HUES64 (cell line): ENCODE data around the gene EPRS1.

Experiments used
- H3K27ac ChIP-seq: 2 replicates; pipeline ENCODE4 v1.7.0; 2013; ENCODE audit warnings: low read depth, low read length, inconsistent platforms
- H3K27me3 ChIP-seq: 2 replicates; pipeline ENCODE4 v1.6.1; 2013; ENCODE audit warnings: mild to moderate bottlenecking, low read length; ENCODE audit not compliant: insufficient read depth
- H3K36me3 ChIP-seq: 2 replicates; pipeline ENCODE4 v1.6.1; 2013; ENCODE audit warnings: mild to moderate bottlenecking, low read length; ENCODE audit not compliant: insufficient read depth
- H3K4me1 ChIP-seq: 2 replicates; pipeline ENCODE4 v1.6.1; 2013; ENCODE audit warnings: mild to moderate bottlenecking, low read length, moderate library complexity; ENCODE audit not compliant: insufficient read depth
- H3K4me3 ChIP-seq: 2 replicates; pipeline ENCODE4 v1.5.1; 2013; ENCODE audit warnings: mild to moderate bottlenecking, low read length, moderate library complexity
- H3K9ac ChIP-seq: 2 replicates; pipeline ENCODE4 v1.6.1; 2013; ENCODE audit warnings: mild to moderate bottlenecking, low read depth, low read length
- H3K9me3 ChIP-seq: 2 replicates; pipeline ENCODE4 v1.6.1; 2013; ENCODE audit warnings: low read depth, low read length; ENCODE audit not compliant: insufficient read depth
- WGBS: fragments of 150-250, 120-280 bp; methylation state at CpG from one replicate; pipeline ENCODE4 v1.1.7; 2013; ENCODE audit warnings: missing lambda C conversion rate; 5-methylcytosine and 5-hydroxymethylcytosine counted together

Gene EPRS1

DNA sequence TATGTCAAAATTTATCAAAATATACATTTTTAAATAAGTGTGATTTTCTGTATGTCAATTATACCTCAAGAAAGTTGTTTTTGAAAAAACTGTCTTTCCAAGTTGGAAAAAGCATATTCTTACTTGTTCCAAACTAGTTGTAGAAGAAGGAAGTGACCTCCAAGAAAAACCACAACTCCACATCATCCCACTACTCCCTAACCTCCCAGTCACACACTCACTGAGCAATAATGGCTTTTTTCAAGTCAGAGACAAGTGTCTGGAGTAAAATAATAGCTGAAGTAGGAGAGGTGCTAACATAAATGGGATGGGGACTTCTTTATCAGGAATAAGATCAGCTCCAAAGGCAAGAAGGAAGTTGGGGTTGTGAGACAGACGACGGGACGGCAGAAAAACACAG is 13.4 kb downstream of the EPRS1 start:
- 95% methylated on average over 3 of the region's 3 CpGs for WGBS
- no peaks in the 10 kb centered on the region for H3K4me1 ChIP-seq
- H3K9ac ChIP-seq: no peak overlapping the region
- H3K36me3 ChIP-seq: peaks cover 72% of the 10 kb centered on the region
- H3K27me3 ChIP-seq: no peaks in the 10 kb centered on the region
- H3K27ac ChIP-seq: no peak overlapping the region
- H3K4me3 ChIP-seq: no peak overlapping the region
- no peaks in the 10 kb centered on the region for H3K9me3 ChIP-seq

DNA sequence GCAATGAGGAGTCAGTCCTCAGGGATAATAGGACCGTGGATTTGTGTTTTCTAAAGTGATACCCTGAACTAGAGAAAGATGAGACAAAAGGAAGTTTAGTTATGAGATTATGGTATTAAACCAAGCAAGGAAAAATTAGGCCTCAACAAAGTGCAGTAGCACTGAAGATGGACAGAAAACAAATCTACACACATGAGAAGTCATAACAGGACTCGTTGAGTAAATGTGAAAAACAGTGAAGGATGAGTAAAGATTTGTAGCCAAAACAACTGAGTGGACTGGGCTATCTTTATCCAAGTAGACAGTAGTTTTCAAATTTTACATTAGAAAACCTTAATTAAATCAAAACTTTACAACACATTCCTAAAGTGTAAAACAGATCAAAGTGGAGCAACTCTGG is 15.0 kb downstream of the EPRS1 start:
- 96% methylated on average over 2 of the region's 2 CpGs for WGBS
- Histone ChIP-seq H3K27me3 (no peaks in the 10 kb centered on the region), H3K4me3 (no peak overlapping the region), H3K4me1 (no peaks in the 10 kb centered on the region), H3K36me3 (peaks cover 76% of the 10 kb centered on the region), H3K9me3 (no peaks in the 10 kb centered on the region), H3K27ac (no peak overlapping the region), H3K9ac (no peak overlapping the region)

DNA sequence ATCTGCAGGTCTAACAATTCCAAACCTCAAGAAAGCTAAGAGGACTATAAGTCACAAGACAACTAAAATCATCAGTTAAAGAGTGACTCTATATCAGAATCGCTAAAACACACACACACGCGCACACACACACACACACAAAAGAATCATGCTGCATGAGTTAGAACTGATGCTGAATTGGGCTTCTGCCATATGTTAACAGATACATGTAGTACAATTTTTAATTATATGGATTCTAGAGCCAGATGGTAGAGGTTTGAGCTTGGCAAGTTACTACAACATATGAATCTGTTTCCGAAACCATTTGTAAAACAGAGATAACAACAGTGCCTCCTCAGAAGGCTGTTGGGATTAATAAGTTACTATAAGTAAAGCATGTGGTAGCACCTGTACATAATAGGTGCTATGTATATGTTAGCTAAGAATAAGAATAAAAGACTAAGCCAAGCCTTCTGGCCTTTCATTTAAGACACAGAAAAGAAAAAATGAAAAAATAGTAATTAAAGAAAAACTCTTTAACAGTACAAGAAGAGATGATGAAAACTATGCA is 17.9 kb downstream of the EPRS1 start:
- Histone ChIP-seq H3K4me3 (no peak overlapping the region), H3K9ac (no peak overlapping the region), H3K36me3 (peaks cover 87% of the 10 kb centered on the region), H3K4me1 (no peaks in the 10 kb centered on the region), H3K27ac (no peak overlapping the region), H3K27me3 (no peaks in the 10 kb centered on the region), H3K9me3 (no peaks in the 10 kb centered on the region)
- WGBS: 95% methylated on average over 4 of the region's 4 CpGs

DNA sequence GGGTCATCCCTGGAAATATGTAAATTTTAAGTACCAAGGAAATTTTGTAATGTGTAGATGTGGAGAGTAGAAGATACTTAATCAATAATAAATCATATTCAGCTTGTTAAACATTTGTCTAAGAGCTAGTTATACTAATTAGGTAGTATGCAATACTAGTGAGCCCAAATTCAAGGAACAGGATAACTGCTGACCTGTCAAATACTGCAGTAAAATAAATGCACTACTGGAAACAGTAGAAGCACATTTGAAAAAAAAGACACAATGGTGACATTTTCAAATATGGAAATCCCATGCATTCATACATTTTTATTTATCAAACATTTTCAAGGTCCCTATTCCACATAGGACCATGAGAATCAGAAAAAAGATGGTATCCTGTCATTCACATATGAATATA is 27.2 kb downstream of the EPRS1 start:
- Histone ChIP-seq H3K4me1 (no peaks in the 10 kb centered on the region), H3K9me3 (no peaks in the 10 kb centered on the region), H3K4me3 (no peak overlapping the region), H3K9ac (no peak overlapping the region), H3K27ac (no peak overlapping the region), H3K27me3 (no peaks in the 10 kb centered on the region), H3K36me3 (peaks cover 91% of the 10 kb centered on the region)

DNA sequence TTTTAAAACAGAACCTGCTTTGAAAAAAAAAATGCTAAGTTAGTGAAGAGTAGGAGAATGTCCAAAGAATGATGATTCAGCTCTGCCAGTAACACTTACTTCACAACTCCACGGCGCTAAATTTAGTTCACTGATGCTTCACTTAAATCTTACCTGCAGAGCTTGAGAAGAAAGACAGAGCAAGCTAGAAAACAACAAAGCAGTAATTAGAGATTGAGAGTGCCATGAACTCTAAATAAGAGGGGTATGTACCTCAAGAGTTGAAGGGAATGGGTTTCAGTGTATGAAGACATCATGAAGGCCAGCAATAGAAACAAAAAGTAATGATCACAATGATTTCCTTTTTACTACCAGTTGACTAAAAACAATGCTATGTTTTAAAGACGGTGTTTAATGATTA is 32.8 kb downstream of the EPRS1 start:
- no peaks in the 10 kb centered on the region for H3K9me3 ChIP-seq
- H3K4me1 ChIP-seq: no peaks in the 10 kb centered on the region
- H3K9ac ChIP-seq: no peak overlapping the region
- no peak overlapping the region for H3K4me3 ChIP-seq
- no peaks in the 10 kb centered on the region for H3K27me3 ChIP-seq
- peaks cover 91% of the 10 kb centered on the region for H3K36me3 ChIP-seq
- H3K27ac ChIP-seq: no peak overlapping the region
- whole genome bisulfite sequencing: 95% methylated on average over 2 of the region's 3 CpGs

DNA sequence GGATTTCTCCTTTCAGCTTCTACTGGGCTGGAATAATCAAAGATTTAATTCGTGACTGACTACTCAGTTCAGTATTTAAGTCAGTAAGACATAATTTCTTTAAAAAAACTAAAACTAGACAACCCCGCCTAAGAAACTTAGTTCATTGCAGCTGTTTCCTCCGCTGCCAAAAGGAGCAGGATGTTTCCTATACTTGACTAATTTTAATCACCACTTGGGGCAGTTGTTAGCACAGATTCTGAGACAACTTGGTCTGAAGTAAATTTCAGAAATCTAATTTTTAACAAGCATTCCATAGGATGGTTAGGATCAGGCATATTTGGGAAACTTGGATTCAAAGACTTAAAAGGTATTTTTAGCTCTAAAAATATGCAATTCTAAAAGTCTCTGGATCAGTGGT is 34.0 kb downstream of the EPRS1 start:
- no peak overlapping the region for H3K27ac ChIP-seq
- WGBS: 73% methylated on average over 3 of the region's 3 CpGs
- no peak overlapping the region for H3K4me3 ChIP-seq
- H3K9me3 ChIP-seq: no peaks in the 10 kb centered on the region
- H3K36me3 ChIP-seq: peaks cover 89% of the 10 kb centered on the region
- H3K9ac ChIP-seq: no peak overlapping the region
- H3K4me1 ChIP-seq: no peaks in the 10 kb centered on the region
- H3K27me3 ChIP-seq: no peaks in the 10 kb centered on the region

DNA sequence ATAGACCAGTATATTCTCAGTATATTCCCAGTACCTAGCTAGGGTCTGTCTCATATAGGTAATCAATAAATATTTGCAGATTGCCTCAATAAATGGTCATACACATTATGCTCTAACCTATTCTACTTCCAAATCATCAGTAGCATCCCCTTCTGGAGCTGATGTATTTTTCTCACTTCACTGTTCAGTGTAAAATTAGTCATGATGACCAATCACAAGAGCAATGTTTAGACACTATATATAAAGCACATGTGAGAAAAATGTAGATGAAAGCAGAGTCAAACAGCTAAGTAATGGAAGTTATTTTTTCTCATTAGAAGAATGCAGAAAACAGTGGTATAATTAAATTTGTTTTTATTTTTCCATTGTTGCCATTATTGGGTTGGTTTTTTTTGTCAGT is 34.7 kb downstream of the EPRS1 start:
- no peaks in the 10 kb centered on the region for H3K4me1 ChIP-seq
- no peaks in the 10 kb centered on the region for H3K9me3 ChIP-seq
- H3K4me3 ChIP-seq: no peak overlapping the region
- H3K27me3 ChIP-seq: no peaks in the 10 kb centered on the region
- H3K36me3 ChIP-seq: peaks cover 90% of the 10 kb centered on the region
- H3K27ac ChIP-seq: no peak overlapping the region
- H3K9ac ChIP-seq: no peak overlapping the region

DNA sequence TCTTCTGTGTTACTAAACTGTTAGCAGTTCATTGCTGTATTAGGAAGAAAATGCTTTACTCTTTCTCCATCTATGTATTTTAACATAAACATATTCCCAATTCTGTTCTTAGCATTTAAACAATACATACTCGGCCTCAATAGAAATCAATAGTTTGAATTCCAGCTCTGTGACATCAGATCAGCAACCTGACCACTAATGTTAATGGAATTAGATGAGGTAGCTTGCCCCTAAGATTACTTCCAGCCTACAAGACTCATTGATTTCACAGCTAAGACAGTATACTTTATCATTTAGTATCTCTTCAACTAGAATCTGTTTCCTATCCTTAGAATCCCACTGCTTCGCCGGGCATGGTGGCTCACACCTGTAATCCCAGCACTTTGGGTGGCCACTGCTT is 38.9 kb downstream of the EPRS1 start:
- H3K9ac ChIP-seq: no peak overlapping the region
- no peaks in the 10 kb centered on the region for H3K27me3 ChIP-seq
- H3K4me3 ChIP-seq: no peak overlapping the region
- H3K4me1 ChIP-seq: no peaks in the 10 kb centered on the region
- 92% methylated on average over 3 of the region's 3 CpGs for WGBS
- H3K27ac ChIP-seq: no peak overlapping the region
- peaks cover 97% of the 10 kb centered on the region for H3K36me3 ChIP-seq
- no peaks in the 10 kb centered on the region for H3K9me3 ChIP-seq

DNA sequence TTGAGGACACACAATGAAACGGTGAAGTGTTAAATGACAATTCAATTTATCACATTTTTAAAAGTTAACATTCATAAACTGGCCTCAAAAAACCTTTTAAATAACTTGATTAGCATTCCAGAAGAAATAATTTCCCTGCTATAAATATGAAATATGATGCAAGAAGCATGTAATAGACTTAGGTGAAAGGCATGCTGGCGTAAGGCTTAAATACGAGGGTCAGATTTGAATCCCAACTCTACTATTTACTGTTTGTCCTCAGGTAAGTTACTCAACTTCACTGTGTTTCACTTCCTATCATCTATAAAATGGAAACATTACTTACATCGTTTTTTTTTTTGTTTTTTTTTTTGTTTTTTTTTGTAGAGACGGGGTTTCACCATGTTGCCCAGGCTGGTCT is 40.8 kb downstream of the EPRS1 start:
- H3K27me3 ChIP-seq: no peaks in the 10 kb centered on the region
- H3K27ac ChIP-seq: no peak overlapping the region
- H3K9me3 ChIP-seq: no peaks in the 10 kb centered on the region
- H3K4me3 ChIP-seq: no peak overlapping the region
- H3K9ac ChIP-seq: no peak overlapping the region
- no peaks in the 10 kb centered on the region for H3K4me1 ChIP-seq
- WGBS: 97% methylated on average over 5 of the region's 5 CpGs
- peaks cover 92% of the 10 kb centered on the region for H3K36me3 ChIP-seq

DNA sequence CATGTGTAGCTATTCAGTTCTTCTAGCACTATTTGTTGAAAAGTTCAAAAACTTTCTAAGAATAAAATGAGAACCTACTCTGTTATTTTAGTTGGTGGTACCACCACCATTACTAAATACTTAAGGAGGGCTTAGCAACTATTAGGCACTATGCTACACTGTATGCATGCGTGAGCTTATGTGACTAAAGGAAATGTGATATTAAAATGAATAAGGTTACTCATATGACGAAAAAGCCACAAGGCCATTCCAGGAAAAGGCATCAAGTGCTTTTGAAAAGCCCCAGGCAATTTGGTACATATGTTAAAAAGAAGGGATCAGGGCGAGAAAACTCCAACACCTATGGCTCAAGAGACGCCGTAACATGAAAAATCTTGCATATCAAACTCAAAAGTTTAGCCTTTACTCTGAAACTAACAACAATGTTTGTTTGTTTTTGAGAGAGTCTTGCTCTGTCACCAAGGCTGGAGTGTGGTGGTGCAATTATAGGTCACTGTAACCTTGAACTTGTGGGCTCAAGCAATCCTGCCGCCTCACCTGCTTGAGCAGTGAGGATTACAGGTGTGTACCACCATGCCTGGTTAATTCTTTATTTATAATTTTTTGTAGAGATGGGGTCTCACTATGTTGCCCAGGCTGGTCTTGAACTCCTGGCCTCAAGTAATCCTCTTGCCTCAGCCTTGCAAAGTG is 42.5 kb downstream of the EPRS1 start:
- no peak overlapping the region for H3K9ac ChIP-seq
- H3K4me1 ChIP-seq: no peaks in the 10 kb centered on the region
- H3K36me3 ChIP-seq: peaks cover 92% of the 10 kb centered on the region
- no peaks in the 10 kb centered on the region for H3K27me3 ChIP-seq
- WGBS: 98% methylated on average over 6 of the region's 6 CpGs
- no peak overlapping the region for H3K27ac ChIP-seq
- no peaks in the 10 kb centered on the region for H3K9me3 ChIP-seq
- no peak overlapping the region for H3K4me3 ChIP-seq

DNA sequence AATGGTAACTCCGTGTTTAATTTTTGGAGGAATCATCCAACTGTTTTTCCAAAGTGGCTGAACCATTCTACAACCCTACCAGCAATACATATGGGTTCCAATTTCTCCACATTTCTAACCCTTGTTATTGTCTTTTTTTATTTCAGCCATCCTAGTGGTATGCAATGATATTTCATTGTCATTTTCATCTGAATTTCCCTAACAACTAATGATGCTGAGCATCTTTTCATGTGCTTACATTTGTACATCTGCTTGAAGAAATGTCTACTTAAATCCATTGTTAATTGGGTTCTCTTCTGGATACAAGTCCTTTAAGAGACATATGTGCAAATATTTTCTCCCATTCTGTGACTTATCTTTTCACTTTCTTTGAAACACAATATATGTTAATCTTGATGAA is 43.3 kb downstream of the EPRS1 start:
- WGBS: 100% methylated on average over 1 of the region's 1 CpG

DNA sequence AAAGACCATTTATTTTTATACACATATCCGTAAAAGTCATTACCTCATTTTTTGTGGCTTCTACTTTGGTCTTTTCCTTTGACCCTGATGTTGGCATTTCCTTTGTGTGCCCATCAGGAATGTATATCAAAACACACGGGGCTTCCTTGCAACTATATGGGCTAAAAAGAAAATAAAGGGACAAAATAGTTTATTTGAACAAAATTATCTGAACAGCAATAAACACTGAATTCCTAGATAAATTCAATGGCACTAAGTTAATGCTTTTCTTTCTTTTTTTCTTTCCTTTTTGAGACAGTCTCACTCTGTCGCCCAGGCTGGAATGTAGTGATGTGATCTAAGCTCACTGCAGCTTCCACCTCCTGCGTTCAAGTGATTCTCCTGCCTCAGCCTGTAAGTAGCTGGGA is 45.2 kb downstream of the EPRS1 start:
- over 99% methylated on average over 4 of the region's 4 CpGs for WGBS
- Histone ChIP-seq H3K9me3 (no peaks in the 10 kb centered on the region), H3K4me3 (no peak overlapping the region), H3K27me3 (no peaks in the 10 kb centered on the region), H3K27ac (no peak overlapping the region), H3K4me1 (no peaks in the 10 kb centered on the region), H3K36me3 (peaks cover 94% of the 10 kb centered on the region), H3K9ac (no peak overlapping the region)

More for the DNA sequence above, 43.3 kb downstream of the EPRS1 start:
- H3K4me1 ChIP-seq: no peaks in the 10 kb centered on the region
- peaks cover 91% of the 10 kb centered on the region for H3K36me3 ChIP-seq
- no peak overlapping the region for H3K27ac ChIP-seq
- H3K4me3 ChIP-seq: no peak overlapping the region
- H3K9ac ChIP-seq: no peak overlapping the region
- H3K9me3 ChIP-seq: no peaks in the 10 kb centered on the region
- no peaks in the 10 kb centered on the region for H3K27me3 ChIP-seq
